Cardiac muscle cell (in vitro differentiated cells and primary cell): ENCODE results near the gene CTNNA2. TPM values are rescaled to one million over a fixed set of nuclear protein-coding genes. Genes with fewer than 3 reads are reported as not detected.

Experiments
- DNase-seq, 2 donors: peaks; one replicate each; pipeline versions ENCODE4 v3.0.0 to v3.0.0-alpha.2; 2010 to 2017; ENCODE audit warnings: low read depth in 1 of 2, low spot score in 1 of 2
- H3K27ac ChIP-seq: fragments of 200-600 bp; sonication (generic); 2 replicates; pipeline ENCODE4 v1.5.1; 2016
- H3K27me3 ChIP-seq: fragments of 200-600 bp; sonication (generic); 2 replicates; pipeline ENCODE4 v1.6.0; 2016; ENCODE audit warnings: control low read depth
- H3K36me3 ChIP-seq: fragments of 200-600 bp; sonication (generic); 2 replicates; pipeline ENCODE4 v1.5.1; 2016; ENCODE audit warnings: control low read depth
- H3K4me1 ChIP-seq: fragments of 200-600 bp; sonication (generic); 2 replicates; pipeline ENCODE4 v1.8.1; 2017; ENCODE audit warnings: low read depth, mild to moderate bottlenecking, mixed run types
- H3K4me3 ChIP-seq: fragments of 200-600 bp; sonication (generic); 2 replicates; pipeline ENCODE4 v1.5.1; 2016; ENCODE audit warnings: mild to moderate bottlenecking
- H3K9me3 ChIP-seq: fragments of 200-600 bp; sonication (generic); 2 replicates; pipeline ENCODE4 v1.5.1; 2017; ENCODE audit warnings: low read depth, mild to moderate bottlenecking, control low read depth
- CTCF ChIP-seq: IDR thresholded peaks from 2 replicates; pipeline ENCODE4 v1.5.1; 2012; ENCODE audit warnings: low read depth, mild to moderate bottlenecking, low read length
- polyA plus RNA-seq: library from polyadenylated mRNA; unstranded; fragments of >200 nt; fragmentation: Nextera tagmentation; extraction: Ambion mirVana; gene quantifications from 2 replicates; pipeline ENCODE4 v1.2.1, GENCODE V29; 2016
- total RNA-seq: library from RNA; depleted of rRNA; stranded (reverse); fragments of >200 nt; gene quantifications from 2 replicates; pipeline ENCODE4 v1.2.3, GENCODE V29; 2016

Gene CTNNA2
- total and polyA plus RNA-seq, 2 experiments from 2014 or later, result 7.4 to 17.4 TPM

- Histone ChIP-seq H3K36me3 (no peaks in the 10 kb centered on the region), H3K4me1 (no peaks in the 10 kb centered on the region), H3K4me3 (no peak overlapping the region), H3K27me3 (no peaks in the 10 kb centered on the region), H3K27ac (no peak overlapping the region), H3K9me3 (no peaks in the 10 kb centered on the region)
- no peak for DNase-seq
- TF ChIP-seq CTCF, result no peak
Observed at GRCh38 chr2:79832511-79833234, 319.8 kb downstream of the CTNNA2 start.

GRCh38 chr2:79833235-79833878 lies 320.5 kb downstream of the CTNNA2 start:
- no peak overlapping the region for H3K4me3 ChIP-seq
- no peak for DNase-seq
- no peaks in the 10 kb centered on the region for H3K27me3 ChIP-seq
- H3K27ac ChIP-seq, result no peak overlapping the region
- no peak for TF ChIP-seq CTCF
- H3K9me3 ChIP-seq, result no peaks in the 10 kb centered on the region
- no peaks in the 10 kb centered on the region for H3K4me1 ChIP-seq
- H3K36me3 ChIP-seq, result no peaks in the 10 kb centered on the region

- no peaks in the 10 kb centered on the region for H3K4me1 ChIP-seq
- H3K27me3 ChIP-seq, result no peaks in the 10 kb centered on the region
- no peak overlapping the region for H3K27ac ChIP-seq
- no peaks in the 10 kb centered on the region for H3K36me3 ChIP-seq
- H3K4me3 ChIP-seq, result no peak overlapping the region
- no peak for DNase-seq
- TF ChIP-seq CTCF, result no peak
- H3K9me3 ChIP-seq, result no peaks in the 10 kb centered on the region
Observed at GRCh38 chr2:79835911-79836310, 323.1 kb downstream of the CTNNA2 start.

- Histone ChIP-seq H3K36me3 (no peaks in the 10 kb centered on the region), H3K4me3 (no peak overlapping the region), H3K9me3 (no peaks in the 10 kb centered on the region), H3K27ac (no peak overlapping the region), H3K4me1 (no peaks in the 10 kb centered on the region), H3K27me3 (peaks cover 7% of the 10 kb centered on the region)
- no peak for TF ChIP-seq CTCF
- DNase-seq, result no peak
Observed at GRCh38 chr2:79844011-79844410, 331.2 kb downstream of the CTNNA2 start.

- Histone ChIP-seq H3K27me3 (peaks cover 7% of the 10 kb centered on the region), H3K36me3 (no peaks in the 10 kb centered on the region), H3K9me3 (no peaks in the 10 kb centered on the region), H3K4me1 (peaks cover 6% of the 10 kb centered on the region), H3K4me3 (no peak overlapping the region), H3K27ac (no peak overlapping the region)
- no peak for DNase-seq
- TF ChIP-seq CTCF, result no peak
Observed at GRCh38 chr2:79846878-79847277, 334.0 kb downstream of the CTNNA2 start.
